ENCODE data around the gene LRRC8B.
"Not testable (repeated sequence)": the region's sequence is repeated elsewhere in the genome, so short reads cannot be mapped to it uniquely, and the experiment has no call there.

LRRC8B gene

DNA sequence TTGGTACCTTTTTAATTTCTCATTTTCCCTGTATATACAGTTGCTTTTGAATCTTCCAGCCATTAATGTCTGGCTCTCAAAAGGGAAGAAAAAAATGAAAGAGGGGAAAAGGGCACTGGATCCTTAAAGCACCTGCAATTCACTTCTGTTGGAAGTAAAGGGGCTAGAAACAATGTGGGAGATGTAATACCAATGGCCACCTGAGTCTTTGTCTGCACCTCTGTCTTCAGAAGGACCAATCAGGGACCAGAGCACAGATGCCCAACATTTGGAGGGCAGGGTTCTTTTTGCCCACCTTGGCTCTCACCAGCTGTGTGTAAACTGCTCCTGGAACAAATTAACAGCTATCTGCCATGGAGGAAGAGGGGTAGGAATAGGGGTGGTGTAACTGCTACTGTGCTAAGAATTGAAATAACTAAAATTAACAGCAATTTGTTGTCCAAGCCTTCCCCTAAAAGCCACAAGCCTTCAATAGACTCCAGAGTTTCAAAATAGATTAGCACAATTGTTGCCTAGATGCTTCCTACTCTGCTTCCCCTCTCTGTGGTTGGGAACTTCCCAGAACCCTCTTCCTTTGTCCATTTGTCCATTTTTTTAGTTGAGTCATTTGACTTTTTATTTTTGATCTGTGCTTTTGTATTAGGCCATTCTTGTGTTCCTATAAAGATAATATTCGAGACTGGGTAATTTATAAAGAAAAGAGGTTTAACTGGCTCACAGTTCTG, 11.5 kb upstream of the LRRC8B start:
- H3K4me1 Mint-ChIP-seq = peaks cover 6% of the 10 kb centered on the region
- H3K27me3 Mint-ChIP-seq = no peaks in the 10 kb centered on the region
- no peak overlapping the region for H3K27ac Mint-ChIP-seq
- H3K9me3 Mint-ChIP-seq = no peaks in the 10 kb centered on the region
- H3K4me3 Mint-ChIP-seq = no peak overlapping the region
- peaks cover 4% of the 10 kb centered on the region for H3K36me3 Mint-ChIP-seq

DNA sequence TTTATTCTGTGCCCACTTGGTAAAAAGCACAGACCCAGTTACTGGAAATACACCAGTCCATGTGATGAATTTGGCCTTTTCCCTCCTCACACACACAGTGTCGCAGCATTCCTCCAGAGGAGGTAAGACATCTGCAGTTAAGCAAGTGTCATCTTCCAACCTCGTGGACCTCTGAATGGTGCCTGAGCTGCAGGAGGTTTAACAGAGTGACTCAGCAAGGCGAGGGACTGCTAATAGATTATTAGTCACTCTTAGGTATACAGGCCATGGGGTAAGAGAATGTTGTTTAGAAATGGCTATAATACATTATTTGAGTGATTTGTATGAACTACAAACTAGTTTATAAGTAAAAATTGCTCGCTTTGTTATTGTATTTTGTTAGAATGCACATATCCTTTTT, 8.6 kb upstream of the LRRC8B start:
- peaks cover 13% of the 10 kb centered on the region for H3K4me1 Mint-ChIP-seq
- peaks cover 2% of the 10 kb centered on the region for H3K36me3 Mint-ChIP-seq

DNA sequence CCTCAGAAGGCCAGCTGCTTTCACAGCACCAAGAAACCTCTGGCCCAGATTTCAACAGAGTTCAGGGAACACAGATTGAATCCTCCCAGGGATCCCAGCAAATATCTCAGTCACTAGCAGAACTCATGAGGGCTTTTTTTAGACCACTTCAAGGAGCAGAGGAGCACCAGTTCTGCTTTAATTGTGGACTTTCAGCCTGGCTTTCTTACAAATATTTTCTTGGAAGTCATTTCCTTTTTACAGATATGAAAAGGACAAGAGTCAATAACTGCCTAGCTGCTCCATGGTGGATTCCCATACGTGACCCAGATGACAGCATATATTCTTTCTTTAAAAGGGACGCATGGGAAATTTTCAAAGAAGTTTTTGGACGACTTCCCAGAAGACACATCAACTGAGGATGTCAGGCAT, 6.4 kb upstream of the LRRC8B start:
- Mint-ChIP-seq H3K27ac (no peak overlapping the region), H3K36me3 (no peaks in the 10 kb centered on the region), H3K4me3 (no peak overlapping the region), H3K4me1 (peaks cover 22% of the 10 kb centered on the region), H3K27me3 (no peaks in the 10 kb centered on the region), H3K9me3 (peaks cover 9% of the 10 kb centered on the region)

More for the DNA sequence above, 8.6 kb upstream of the LRRC8B start:
- no peaks in the 10 kb centered on the region for H3K9me3 Mint-ChIP-seq
- no peaks in the 10 kb centered on the region for H3K27me3 Mint-ChIP-seq
- no peak overlapping the region for H3K27ac Mint-ChIP-seq
- no peak overlapping the region for H3K4me3 Mint-ChIP-seq

DNA sequence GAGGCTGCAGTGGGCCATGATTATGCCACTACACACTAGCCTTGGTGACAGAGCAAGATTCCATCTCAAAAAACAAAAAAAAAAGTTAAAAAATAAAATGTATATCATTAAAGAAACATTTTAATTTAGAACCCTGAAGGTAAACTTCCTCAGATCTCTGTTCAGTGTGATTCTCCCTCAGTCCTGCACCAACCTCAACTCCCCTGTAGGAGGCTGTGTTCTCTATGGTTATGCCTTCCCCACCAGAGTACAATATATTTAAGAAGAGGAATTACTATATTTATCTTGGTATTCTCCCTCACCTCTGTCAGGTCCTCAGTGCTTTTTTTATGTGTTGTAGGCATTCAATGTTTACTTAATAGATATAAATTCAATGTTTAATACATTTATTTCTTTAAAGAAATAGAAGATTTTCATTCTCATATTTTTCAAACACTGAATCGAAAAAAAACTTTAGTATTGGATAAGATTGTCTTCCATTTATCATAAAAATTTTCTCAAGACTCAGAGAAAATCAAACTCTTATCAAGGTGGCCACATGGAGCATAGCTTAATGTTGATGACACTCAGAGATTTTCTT, 4.8 kb upstream of the LRRC8B start:
- Mint-ChIP-seq H3K27ac (no peak overlapping the region), H3K27me3 (no peaks in the 10 kb centered on the region), H3K36me3 (no peaks in the 10 kb centered on the region), H3K9me3 (peaks cover 9% of the 10 kb centered on the region), H3K4me1 (peaks cover 30% of the 10 kb centered on the region), H3K4me3 (no peak overlapping the region)

DNA sequence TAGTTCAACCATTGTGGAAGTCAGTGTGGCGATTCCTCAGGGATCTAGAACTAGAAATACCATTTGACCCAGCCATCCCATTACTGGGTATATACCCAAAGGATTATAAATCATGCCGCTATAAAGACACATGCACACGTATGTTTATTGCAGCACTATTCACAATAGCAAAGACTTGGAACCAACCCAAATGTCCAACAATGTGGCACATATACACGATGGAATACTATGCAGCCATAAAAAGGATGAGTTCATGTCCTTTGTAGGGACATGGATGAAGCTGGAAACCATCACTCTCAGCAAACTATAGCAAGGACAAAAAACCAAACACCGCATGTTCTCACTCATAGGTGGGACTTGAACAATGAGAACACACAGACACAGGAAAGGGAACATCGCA, 2.7 kb upstream of the LRRC8B start:
- not testable (repeated sequence) for H3K4me3 Mint-ChIP-seq, H3K36me3 Mint-ChIP-seq, H3K27ac Mint-ChIP-seq, H3K27me3 Mint-ChIP-seq, H3K9me3 Mint-ChIP-seq
- H3K4me1 Mint-ChIP-seq = peaks cover 29% of the 10 kb centered on the region

DNA sequence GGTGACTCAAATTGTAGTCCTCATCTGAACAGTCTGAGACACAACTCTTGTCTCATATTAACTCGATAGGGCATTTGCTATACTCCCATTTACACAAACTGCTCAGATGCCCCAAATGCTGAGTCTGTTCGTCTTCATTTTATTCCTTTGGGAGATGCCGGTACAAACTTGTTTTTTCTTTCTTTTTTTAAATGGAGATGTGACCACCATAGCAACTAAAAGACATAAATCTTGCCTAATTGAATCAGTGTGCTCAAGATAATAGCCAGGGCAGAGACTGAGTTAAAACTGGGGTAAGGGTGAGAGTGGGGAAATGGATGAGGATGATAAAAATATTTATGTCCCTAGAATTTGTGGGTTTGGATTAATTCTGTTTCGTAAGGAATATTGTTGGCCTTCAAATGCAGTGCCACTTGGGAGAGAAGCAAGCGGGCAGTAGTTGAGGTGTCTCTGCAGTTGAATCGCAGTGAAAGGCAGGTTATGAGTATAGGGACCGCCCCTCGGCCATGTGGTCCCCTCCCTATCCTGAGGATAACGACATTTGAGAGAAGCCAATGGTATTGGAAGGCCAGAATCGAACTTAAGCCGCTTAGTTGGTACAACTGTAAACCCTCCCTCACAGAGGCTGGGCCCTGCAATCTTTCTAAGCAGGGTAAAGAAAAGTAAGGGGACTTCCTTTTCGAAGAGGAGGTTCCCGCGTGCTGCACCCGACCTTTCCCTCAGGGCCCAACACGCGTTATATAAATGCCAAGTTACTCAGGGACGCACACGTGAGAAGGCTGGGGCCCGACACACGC, 859 bp upstream of the LRRC8B start:
- H3K36me3 Mint-ChIP-seq = peaks cover 7% of the 10 kb centered on the region
- peaks cover 29% of the 10 kb centered on the region for H3K4me1 Mint-ChIP-seq
- H3K9me3 Mint-ChIP-seq = peaks cover 9% of the 10 kb centered on the region
- no peak overlapping the region for H3K4me3 Mint-ChIP-seq
- H3K27ac Mint-ChIP-seq = peak overlapping the region; percentile 93
- H3K27me3 Mint-ChIP-seq = no peaks in the 10 kb centered on the region

DNA sequence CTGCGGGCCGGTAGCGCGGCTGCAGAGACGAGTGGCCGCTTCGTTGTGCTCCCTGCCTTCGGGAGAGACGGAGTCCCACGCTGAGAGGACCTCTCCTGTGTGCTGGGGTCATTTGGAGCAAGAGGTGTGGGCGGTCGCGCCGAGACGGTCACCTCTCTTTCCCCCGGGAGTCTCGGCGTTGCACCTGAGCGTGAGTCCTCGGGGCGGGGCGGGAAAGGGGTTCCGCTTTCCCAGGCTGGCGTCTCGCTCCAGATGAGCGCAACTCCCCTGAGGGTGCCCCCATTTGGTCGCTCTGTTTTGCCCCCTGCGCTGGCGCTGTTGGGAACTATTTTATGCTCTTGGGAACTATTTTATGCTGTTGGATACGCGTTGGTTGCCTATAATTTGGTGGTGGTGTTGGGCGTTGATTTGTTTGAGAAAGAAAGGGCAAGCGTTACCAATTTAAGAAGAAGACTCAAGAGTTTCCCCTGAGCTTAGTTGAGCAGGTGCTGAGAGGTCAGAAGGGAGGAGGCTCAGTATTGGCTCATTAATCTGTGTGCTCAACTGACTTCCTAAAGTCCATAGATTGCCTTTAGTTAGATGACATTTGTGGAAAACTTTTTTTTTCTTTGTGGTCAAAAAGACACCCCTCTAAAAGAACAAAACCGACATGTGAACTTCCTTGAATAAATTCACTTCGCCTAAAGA, 683 bp downstream of the LRRC8B start:
- Mint-ChIP-seq H3K9me3 (peaks cover 9% of the 10 kb centered on the region), H3K27ac (peak overlapping the region; percentile 99)

DNA sequence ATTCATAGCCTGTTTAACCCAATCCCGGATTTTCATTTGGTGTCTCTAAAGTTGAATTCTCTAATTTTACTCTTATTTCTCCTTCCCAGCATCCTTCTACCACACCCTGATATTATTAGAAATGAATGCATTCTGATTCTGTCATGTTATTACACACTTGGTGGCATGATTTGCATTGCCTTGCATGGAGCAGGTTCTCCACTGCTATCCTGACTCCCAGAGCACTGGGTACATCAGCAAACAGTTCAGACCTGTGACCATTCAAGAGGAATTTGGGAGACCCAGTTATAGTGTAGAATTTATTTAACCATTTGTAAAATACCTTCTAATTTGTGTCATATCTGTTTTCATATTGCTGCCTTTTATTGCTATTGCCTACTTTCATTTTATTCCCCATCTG, 2.6 kb downstream of the LRRC8B start:
- peaks cover 24% of the 10 kb centered on the region for H3K36me3 Mint-ChIP-seq
- no peak overlapping the region for H3K4me3 Mint-ChIP-seq
- H3K9me3 Mint-ChIP-seq = peaks cover 11% of the 10 kb centered on the region
- no peaks in the 10 kb centered on the region for H3K27me3 Mint-ChIP-seq
- H3K27ac Mint-ChIP-seq = no peak overlapping the region
- peaks cover 41% of the 10 kb centered on the region for H3K4me1 Mint-ChIP-seq

More for the DNA sequence above, 683 bp downstream of the LRRC8B start:
- Mint-ChIP-seq H3K27me3 (no peaks in the 10 kb centered on the region), H3K4me1 (peaks cover 28% of the 10 kb centered on the region), H3K36me3 (peaks cover 11% of the 10 kb centered on the region), H3K4me3 (no peak overlapping the region)

DNA sequence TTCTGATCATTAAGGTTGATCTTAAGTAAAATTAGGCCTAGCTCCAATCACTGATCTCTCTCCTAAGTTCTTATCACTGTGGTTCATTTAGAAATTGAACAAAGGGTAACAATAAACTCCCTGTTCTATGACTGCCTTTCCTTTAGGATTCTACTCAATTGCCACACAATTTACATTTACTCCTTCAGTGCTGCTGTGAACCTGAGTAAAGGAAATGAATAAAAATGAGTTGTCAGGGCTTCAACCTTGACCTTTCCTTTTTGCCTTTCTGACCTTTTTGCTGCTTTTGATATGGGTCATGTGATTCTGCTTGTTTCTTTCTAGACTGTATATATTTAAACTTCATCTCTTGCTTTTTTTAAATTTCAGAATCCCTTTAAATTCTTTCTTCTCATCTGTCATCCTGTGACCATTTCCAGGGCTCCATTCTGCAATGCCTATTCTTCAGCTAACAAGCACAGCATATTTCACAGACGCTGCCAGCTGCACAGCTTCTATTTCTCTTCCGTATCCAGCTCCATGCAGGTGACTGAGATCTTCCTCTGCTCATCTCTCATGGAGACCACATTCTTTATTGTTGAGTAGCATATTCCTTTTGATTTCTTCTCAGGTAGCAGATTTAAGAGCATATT, 3.2 kb downstream of the LRRC8B start:
- no peaks in the 10 kb centered on the region for H3K27me3 Mint-ChIP-seq
- H3K4me1 Mint-ChIP-seq = peaks cover 42% of the 10 kb centered on the region
- H3K4me3 Mint-ChIP-seq = no peak overlapping the region
- peaks cover 7% of the 10 kb centered on the region for H3K9me3 Mint-ChIP-seq
- H3K27ac Mint-ChIP-seq = no peak overlapping the region
- peaks cover 27% of the 10 kb centered on the region for H3K36me3 Mint-ChIP-seq

DNA sequence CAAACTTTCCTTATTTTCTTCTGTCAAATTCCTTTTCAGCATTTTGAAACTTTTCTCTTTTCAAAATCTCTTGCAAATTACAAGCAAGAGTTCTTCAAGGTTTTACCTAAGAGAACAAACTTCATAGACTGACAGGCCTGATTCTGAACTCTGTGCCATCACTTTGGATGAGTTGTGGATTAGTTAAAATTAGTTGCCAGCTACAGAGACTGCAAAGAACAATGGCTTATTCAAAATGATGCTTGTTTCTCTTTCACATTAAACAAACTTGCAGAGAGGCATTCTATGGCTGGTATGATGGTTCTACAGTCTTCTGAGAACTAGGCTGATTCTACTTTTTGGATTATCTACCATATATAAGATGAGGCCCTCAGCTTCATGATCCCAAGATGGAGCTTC, 3.8 kb downstream of the LRRC8B start:
- Mint-ChIP-seq H3K27me3 (no peaks in the 10 kb centered on the region), H3K36me3 (peaks cover 32% of the 10 kb centered on the region), H3K4me1 (peaks cover 42% of the 10 kb centered on the region), H3K9me3 (peaks cover 4% of the 10 kb centered on the region), H3K4me3 (no peak overlapping the region), H3K27ac (no peak overlapping the region)

DNA sequence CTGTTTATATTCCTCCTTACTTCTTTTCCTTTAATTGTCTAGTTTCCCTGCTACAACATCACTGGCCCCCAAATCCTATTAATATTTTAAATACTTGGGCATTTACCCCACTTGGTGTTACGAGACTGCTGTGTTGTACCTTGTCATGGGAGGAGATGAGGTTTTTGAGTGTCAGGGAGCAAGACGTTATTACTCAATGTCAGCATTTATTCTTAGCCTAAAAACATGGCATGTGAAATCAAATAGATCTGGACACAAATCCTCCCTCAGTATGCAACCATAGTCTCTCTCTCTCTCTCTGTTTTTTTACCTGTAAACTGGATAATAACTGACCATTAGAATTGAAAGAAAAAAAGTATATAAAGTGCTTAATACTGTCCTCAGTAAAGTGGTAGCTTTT, 4.6 kb downstream of the LRRC8B start:
- peaks cover 44% of the 10 kb centered on the region for H3K4me1 Mint-ChIP-seq
- no peak overlapping the region for H3K4me3 Mint-ChIP-seq

DNA sequence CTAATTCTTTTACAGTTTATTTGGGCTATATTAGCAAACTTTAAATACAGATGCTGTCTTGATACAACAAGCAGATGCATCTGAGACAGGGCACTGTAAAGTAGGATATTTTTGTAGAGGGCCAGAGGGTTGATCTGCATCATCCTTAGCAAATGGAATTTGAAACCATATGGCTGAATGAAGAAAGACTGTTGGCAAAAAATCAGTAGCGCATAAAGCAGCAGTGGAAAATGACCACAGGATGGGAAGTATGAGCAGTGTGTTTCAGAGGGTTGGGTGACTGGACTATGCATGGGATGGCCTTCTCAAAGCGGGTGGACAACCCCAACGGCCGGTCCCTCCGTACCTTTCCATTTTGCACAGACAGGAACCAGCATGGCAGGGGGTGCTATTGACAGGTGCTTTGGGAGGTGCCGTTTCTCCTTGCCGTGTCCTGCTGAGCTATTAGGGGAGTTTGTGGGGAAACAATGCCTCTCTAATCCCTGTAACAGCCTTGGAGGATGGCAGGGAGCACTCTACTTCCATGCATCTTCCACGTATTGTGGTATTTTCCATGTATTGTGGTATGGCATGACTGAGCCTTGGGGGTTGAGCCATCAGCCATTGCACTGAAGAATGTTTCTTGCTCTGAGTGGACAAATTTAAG, 5.9 kb downstream of the LRRC8B start:
- Mint-ChIP-seq H3K4me3 (peak overlapping the region; percentile 62), H3K4me1 (peaks cover 54% of the 10 kb centered on the region), H3K27me3 (no peaks in the 10 kb centered on the region), H3K27ac (no peak overlapping the region), H3K9me3 (peaks cover 4% of the 10 kb centered on the region), H3K36me3 (peaks cover 30% of the 10 kb centered on the region)

More for the DNA sequence above, 4.6 kb downstream of the LRRC8B start:
- peaks cover 33% of the 10 kb centered on the region for H3K36me3 Mint-ChIP-seq
- H3K9me3 Mint-ChIP-seq = peaks cover 4% of the 10 kb centered on the region
- no peak overlapping the region for H3K27ac Mint-ChIP-seq
- H3K27me3 Mint-ChIP-seq = no peaks in the 10 kb centered on the region

DNA sequence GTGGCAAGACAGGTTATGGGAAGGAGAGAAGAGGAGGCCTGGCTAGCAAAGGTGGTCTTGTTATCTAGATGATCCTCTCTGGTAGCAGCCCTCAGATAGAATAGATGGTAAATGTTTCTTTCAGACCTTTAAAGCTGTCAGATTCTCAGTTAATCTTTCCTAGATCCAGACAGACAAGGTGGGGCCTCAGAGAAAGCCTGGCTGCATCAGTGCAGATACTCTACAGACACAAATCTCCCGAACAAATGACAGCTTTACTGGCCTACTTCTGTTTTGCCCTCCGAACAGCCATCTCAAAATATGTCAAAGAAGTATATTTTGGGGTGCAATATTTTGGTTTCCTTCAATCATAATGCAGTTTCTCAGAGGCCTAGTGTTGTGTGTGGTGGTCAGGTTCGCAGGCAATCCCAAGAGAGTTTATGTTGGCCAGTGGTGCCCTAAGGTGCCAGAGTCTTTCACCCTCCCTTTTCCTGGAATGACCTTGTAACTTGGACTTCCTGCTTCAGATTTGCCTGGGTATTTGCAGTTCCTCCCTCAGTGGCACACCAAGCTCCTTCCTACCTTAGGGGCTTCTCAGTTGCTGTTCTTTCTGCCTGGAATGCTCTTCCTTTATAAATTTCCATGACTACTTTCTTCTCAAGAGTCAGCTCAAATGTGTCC, 7.0 kb downstream of the LRRC8B start:
- peak overlapping the region; percentile 85 for H3K27ac Mint-ChIP-seq
- no peaks in the 10 kb centered on the region for H3K27me3 Mint-ChIP-seq
- H3K36me3 Mint-ChIP-seq = peaks cover 26% of the 10 kb centered on the region
- peak overlapping the region; percentile 74 for H3K4me3 Mint-ChIP-seq
- peaks cover 63% of the 10 kb centered on the region for H3K4me1 Mint-ChIP-seq
- H3K9me3 Mint-ChIP-seq = peaks cover 4% of the 10 kb centered on the region

DNA sequence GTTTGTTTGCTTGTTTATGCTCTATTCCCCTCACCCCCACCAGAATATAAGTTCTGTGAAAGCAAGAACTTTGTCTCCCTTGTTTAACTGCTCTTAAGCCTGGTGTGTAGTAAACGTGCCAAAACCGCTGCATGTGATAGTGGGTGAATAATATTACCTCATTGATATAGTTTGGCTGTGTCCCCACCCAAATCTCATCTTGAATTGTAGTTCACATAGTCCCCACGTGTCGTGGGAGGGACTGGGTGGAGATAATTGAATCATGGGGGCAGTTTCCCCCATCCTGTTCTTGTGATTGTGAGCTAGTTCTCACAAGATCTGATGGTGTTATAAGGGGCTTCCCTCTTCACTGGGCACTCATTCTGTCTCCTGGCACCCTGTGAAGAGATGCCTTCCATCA, 7.6 kb downstream of the LRRC8B start:
- H3K27ac Mint-ChIP-seq = peak overlapping the region; percentile 85
- H3K4me3 Mint-ChIP-seq = peak overlapping the region; percentile 74
- peaks cover 69% of the 10 kb centered on the region for H3K4me1 Mint-ChIP-seq
- H3K36me3 Mint-ChIP-seq = peaks cover 31% of the 10 kb centered on the region
- H3K9me3 Mint-ChIP-seq = peaks cover 4% of the 10 kb centered on the region
- no peaks in the 10 kb centered on the region for H3K27me3 Mint-ChIP-seq

All from activated naive CD4-positive, alpha-beta T cell treated with anti-CD3 and anti-CD28 coated beads, Interleukin-2, amount 50 U/mL, for 24 hours (primary cell).